Smooth muscle cell (in vitro differentiated cells): ENCODE results near the gene RAD51B. TPM values are rescaled to one million over a fixed set of nuclear protein-coding genes. Genes with fewer than 3 reads are reported as not detected.
A peak's percentile ranks its signal among the peaks of the same experiment; 100 is the strongest.

Experiments
- DNase-seq: peaks from one replicate; lab custom pipeline; 2025; ENCODE audit not compliant: unreplicated experiment; lab: John Stamatoyannopoulos, UW
- H2AFZ ChIP-seq: fragments of 200-600 bp; sonication (generic); 2 replicates; pipeline ENCODE4 v1.6.0; 2016; ENCODE audit warnings: antibody characterized with exemption, low read depth, mild to moderate bottlenecking
- H3F3A ChIP-seq: fragments of 200-600 bp; sonication (generic); 2 replicates; pipeline ENCODE4 v1.6.0; 2017; ENCODE audit warnings: antibody characterized with exemption, low read depth
- H3K27ac ChIP-seq: fragments of 200-600 bp; sonication (generic); 2 replicates; pipeline ENCODE4 v1.5.1; 2016; ENCODE audit warnings: low read depth, mild to moderate bottlenecking
- H3K27me3 ChIP-seq: fragments of 200-600 bp; sonication (generic); 2 replicates; pipeline ENCODE4 v1.6.1; 2016; ENCODE audit warnings: low read depth, mild to moderate bottlenecking
- H3K36me3 ChIP-seq: fragments of 200-600 bp; sonication (generic); 2 replicates; pipeline ENCODE4 v1.5.1; 2016; ENCODE audit warnings: low read depth
- H3K4me1 ChIP-seq: fragments of 200-600 bp; sonication (generic); 2 replicates; pipeline ENCODE4 v1.5.1; 2016; ENCODE audit warnings: low read depth
- H3K4me2 ChIP-seq: fragments of 200-600 bp; sonication (generic); 2 replicates; pipeline ENCODE4 v1.6.0; 2016; ENCODE audit warnings: mild to moderate bottlenecking
- H3K4me3 ChIP-seq: fragments of 200-600 bp; sonication (generic); 2 replicates; pipeline ENCODE4 v1.5.1; 2016; ENCODE audit warnings: mild to moderate bottlenecking
- H3K79me2 ChIP-seq: fragments of 200-600 bp; sonication (generic); 2 replicates; pipeline ENCODE4 v1.6.0; 2016; ENCODE audit warnings: low read depth, mild to moderate bottlenecking
- H3K9ac ChIP-seq: fragments of 200-600 bp; sonication (generic); 2 replicates; pipeline ENCODE4 v1.6.0; 2016; ENCODE audit warnings: low read depth
- H3K9me3 ChIP-seq: fragments of 200-600 bp; sonication (generic); replicated peaks from 2 replicates; pipeline ENCODE4 v1.5.1; 2016; ENCODE audit warnings: low read depth
- H4K20me1 ChIP-seq: fragments of 200-600 bp; sonication (generic); 2 replicates; pipeline ENCODE4 v1.6.0; 2016; ENCODE audit warnings: low read depth
- WGBS: methylation state at CpG from one replicate; pipeline ENCODE4 v1.1.7; 2016; ENCODE audit warnings: low lambda C conversion rate; 5-methylcytosine and 5-hydroxymethylcytosine counted together
- polyA plus RNA-seq: library from polyadenylated mRNA; unstranded; fragments of >200 nt; fragmentation: Nextera tagmentation; extraction: Ambion mirVana; gene quantifications from 2 replicates; pipeline ENCODE4 v1.2.1, GENCODE V29; 2016
- total RNA-seq: library from RNA; depleted of rRNA; stranded (reverse); fragments of >200 nt; gene quantifications from 2 replicates; pipeline ENCODE4 v1.2.3, GENCODE V29; 2014
- TF ChIP-seq, protein P1 (sequence below): fragments of 200-600 bp; sonication (generic); IDR thresholded peaks from 2 replicates; pipeline ENCODE4 v1.5.1; 2017; ENCODE audit warnings: borderline replicate concordance, mild to moderate bottlenecking, antibody characterized with exemption; ENCODE audit not compliant: insufficient read depth, poor library complexity, severe bottlenecking

Gene RAD51B
- total and polyA plus RNA-seq, 2 experiments from 2014 or later: 4.6 to 5.3 TPM

DNA sequence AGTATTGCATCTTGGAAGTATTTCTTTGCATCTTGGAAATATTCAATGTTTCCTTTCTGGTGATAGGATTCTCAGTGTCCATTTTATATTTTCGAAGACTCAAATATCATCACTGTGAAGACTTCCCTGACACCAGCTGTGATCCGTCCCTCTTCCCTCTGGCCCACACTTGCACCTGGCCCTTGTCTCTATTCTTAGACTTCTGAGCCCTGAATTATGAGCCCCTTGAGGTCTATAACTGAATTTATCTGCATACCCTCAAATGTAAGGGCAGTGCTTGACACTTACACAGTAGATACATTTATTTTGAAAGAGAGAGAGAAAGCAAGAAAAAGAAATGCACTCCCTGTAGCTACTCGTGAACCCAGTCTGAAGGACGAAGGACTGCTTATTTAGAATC, 596.6 kb downstream of the RAD51B start:
- peaks cover 9% of the 10 kb centered on the region for H3K4me1 ChIP-seq
- 72% methylated on average over 4 of the region's 4 CpGs for WGBS
- no peaks in the 10 kb centered on the region for H4K20me1 ChIP-seq
- H3F3A ChIP-seq: no peaks in the 10 kb centered on the region
- no peaks in the 10 kb centered on the region for H3K36me3 ChIP-seq
- H3K27ac ChIP-seq: no peak overlapping the region
- H3K9me3 ChIP-seq: no peaks in the 10 kb centered on the region
- no peak for DNase-seq
- H3K4me3 ChIP-seq: no peak overlapping the region
- TF ChIP-seq, protein P1, sequence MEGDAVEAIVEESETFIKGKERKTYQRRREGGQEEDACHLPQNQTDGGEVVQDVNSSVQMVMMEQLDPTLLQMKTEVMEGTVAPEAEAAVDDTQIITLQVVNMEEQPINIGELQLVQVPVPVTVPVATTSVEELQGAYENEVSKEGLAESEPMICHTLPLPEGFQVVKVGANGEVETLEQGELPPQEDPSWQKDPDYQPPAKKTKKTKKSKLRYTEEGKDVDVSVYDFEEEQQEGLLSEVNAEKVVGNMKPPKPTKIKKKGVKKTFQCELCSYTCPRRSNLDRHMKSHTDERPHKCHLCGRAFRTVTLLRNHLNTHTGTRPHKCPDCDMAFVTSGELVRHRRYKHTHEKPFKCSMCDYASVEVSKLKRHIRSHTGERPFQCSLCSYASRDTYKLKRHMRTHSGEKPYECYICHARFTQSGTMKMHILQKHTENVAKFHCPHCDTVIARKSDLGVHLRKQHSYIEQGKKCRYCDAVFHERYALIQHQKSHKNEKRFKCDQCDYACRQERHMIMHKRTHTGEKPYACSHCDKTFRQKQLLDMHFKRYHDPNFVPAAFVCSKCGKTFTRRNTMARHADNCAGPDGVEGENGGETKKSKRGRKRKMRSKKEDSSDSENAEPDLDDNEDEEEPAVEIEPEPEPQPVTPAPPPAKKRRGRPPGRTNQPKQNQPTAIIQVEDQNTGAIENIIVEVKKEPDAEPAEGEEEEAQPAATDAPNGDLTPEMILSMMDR: no peak
- H2AFZ ChIP-seq: no peak overlapping the region
- no peaks in the 10 kb centered on the region for H3K27me3 ChIP-seq
- no peaks in the 10 kb centered on the region for H3K79me2 ChIP-seq
- no peak overlapping the region for H3K9ac ChIP-seq
- no peak overlapping the region for H3K4me2 ChIP-seq

DNA sequence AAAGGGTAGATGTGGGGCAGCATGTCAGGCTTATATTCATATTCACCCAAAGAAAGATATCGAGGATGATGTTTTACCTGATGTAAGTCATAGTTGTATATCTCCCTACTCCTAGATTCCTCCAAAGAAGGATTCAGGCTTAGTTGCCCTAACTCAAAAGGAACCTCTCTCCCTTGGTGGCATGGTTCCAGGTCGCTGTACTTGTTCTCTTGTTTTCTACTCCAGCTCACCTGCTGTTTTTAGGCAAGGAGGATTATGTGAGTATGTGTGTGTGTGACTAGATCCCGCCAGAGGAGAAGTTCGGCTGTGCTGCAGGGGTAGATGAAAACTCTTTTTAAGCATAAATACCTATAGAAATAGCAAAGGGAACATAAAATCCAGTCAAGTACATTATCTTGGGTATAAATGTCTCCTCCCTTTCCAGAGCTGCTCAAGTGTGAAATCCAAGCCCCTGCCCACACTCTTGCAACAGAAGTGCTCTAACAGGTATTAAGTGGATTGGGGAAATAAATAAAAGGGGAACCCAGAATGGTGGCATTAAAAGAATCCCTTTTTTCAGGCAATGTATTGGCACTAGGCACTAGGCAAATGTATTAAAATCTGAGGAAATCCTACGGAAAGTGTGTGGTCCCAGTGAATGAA, 597.6 kb downstream of the RAD51B start:
- no peaks in the 10 kb centered on the region for H4K20me1 ChIP-seq
- no peak overlapping the region for H3K4me2 ChIP-seq
- no peaks in the 10 kb centered on the region for H3K27me3 ChIP-seq
- H3K9me3 ChIP-seq: no peaks in the 10 kb centered on the region
- H3K36me3 ChIP-seq: no peaks in the 10 kb centered on the region
- H3K27ac ChIP-seq: no peak overlapping the region
- H3K4me3 ChIP-seq: no peak overlapping the region
- no peak overlapping the region for H2AFZ ChIP-seq
- peaks cover 10% of the 10 kb centered on the region for H3K4me1 ChIP-seq
- H3K79me2 ChIP-seq: no peaks in the 10 kb centered on the region
- WGBS: 93% methylated on average over 5 of the region's 5 CpGs
- TF ChIP-seq, protein P1: no peak
- H3F3A ChIP-seq: no peaks in the 10 kb centered on the region
- H3K9ac ChIP-seq: no peak overlapping the region
- no peak for DNase-seq

DNA sequence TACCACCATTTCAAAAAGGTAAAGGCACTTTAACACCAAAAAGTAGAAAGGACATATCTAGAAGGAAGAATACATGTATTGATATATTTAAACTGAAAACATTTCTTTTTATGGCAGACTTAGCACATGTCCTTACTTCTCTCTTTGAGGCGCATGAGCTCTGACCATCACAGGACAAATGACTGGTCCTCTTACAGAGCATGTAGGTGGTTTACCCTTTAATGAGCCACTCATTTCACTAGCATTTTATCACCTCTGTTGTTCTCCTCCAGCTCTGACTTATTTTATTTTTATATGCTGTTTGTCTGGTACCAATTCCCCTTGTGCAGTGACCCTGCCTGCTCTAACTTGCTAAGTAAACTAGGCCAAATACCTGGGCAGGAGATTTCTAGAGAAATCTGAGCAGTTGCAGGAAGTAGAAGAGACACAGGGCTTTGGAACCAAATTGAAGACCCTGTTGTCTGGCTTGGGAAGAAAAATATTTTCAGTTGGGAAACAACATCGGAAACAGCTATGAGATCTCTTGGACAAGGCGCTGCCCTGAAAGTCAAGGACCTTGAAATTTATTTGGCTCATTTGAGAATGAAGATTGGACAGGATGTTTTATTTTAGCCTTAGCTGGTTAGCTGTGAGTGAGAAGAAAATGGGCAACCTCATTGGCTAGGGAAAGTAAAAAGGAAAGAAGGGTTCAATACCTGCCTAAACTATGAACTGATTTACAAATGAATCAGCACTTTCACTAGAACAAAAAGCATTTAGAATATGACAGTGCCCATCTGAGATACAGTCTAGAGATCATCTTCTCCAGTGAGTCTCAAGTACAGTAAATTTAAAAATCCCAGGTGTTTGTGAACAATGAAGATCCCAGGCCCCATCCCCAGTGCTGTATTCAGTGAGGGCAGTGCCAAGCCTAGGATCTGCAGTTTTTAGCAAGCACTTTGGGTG, 598.9 kb downstream of the RAD51B start:
- no peaks in the 10 kb centered on the region for H3F3A ChIP-seq
- H3K27ac ChIP-seq: no peak overlapping the region
- WGBS: 97% methylated on average over 3 of the region's 3 CpGs
- peak overlapping the region; percentile 12 for H2AFZ ChIP-seq
- no peaks in the 10 kb centered on the region for H4K20me1 ChIP-seq
- H3K4me3 ChIP-seq: no peak overlapping the region
- no peaks in the 10 kb centered on the region for H3K9me3 ChIP-seq
- peaks cover 10% of the 10 kb centered on the region for H3K4me1 ChIP-seq
- TF ChIP-seq, protein P1: no peak
- H3K79me2 ChIP-seq: no peaks in the 10 kb centered on the region
- no peaks in the 10 kb centered on the region for H3K27me3 ChIP-seq
- H3K4me2 ChIP-seq: no peak overlapping the region
- no peak for DNase-seq
- no peaks in the 10 kb centered on the region for H3K36me3 ChIP-seq
- no peak overlapping the region for H3K9ac ChIP-seq
